Ishikawa (cell line): ENCODE results near the gene ZNF284.
A peak's percentile ranks its signal among the peaks of the same experiment; 100 is the strongest.

ENCODE experiments used
- CEBPB ChIP-seq: IDR thresholded peaks from 2 replicates; pipeline ENCODE4 v1.6.1; 2012
- CREB1 ChIP-seq: IDR thresholded peaks from 2 replicates; pipeline ENCODE4 v1.6.1; 2012; ENCODE audit warnings: low read depth
- EGR1 ChIP-seq: IDR thresholded peaks from 2 replicates; pipeline ENCODE4 v1.6.1; 2012
- EP300 ChIP-seq: IDR thresholded peaks from 2 replicates; pipeline ENCODE4 v1.6.1; 2012; ENCODE audit warnings: borderline replicate concordance
- FOXM1 ChIP-seq: IDR thresholded peaks from 2 replicates; pipeline ENCODE4 v1.6.1; 2012; ENCODE audit warnings: low read depth, borderline replicate concordance
- NFIC ChIP-seq: IDR thresholded peaks from 2 replicates; pipeline ENCODE4 v1.6.1; 2012
- RAD21 ChIP-seq: IDR thresholded peaks from 2 replicates; pipeline ENCODE4 v1.6.1; 2012; ENCODE audit warnings: low read depth
- TAF1 ChIP-seq: IDR thresholded peaks from 2 replicates; pipeline ENCODE4 v1.6.1; 2012; ENCODE audit warnings: low read depth, mild to moderate bottlenecking
- TCF12 ChIP-seq: IDR thresholded peaks from 2 replicates; pipeline ENCODE4 v1.6.1; 2012; ENCODE audit warnings: low read depth
- TEAD4 ChIP-seq: IDR thresholded peaks from 2 replicates; pipeline ENCODE4 v1.6.1; 2012
- USF1 ChIP-seq: IDR thresholded peaks from 2 replicates; pipeline ENCODE4 v1.6.1; 2012
- YY1 ChIP-seq: IDR thresholded peaks from 2 replicates; pipeline ENCODE4 v1.6.1; 2012; ENCODE audit warnings: low read depth
- ZBTB7A ChIP-seq: IDR thresholded peaks from 2 replicates; pipeline ENCODE4 v1.6.1; 2012; ENCODE audit warnings: low read depth
- TF ChIP-seq, protein P1 (sequence below): IDR thresholded peaks from 2 replicates; pipeline ENCODE4 v1.6.1; 2012; ENCODE audit warnings: low read depth, mild to moderate bottlenecking
- TF ChIP-seq, protein P2 (sequence below): IDR thresholded peaks from 2 replicates; pipeline ENCODE4 v1.6.1; 2012

Gene ZNF284

GRCh38 chr19:44050740-44051649, 21.0 kb upstream of the ZNF284 start:
- TF ChIP-seq, protein P1, sequence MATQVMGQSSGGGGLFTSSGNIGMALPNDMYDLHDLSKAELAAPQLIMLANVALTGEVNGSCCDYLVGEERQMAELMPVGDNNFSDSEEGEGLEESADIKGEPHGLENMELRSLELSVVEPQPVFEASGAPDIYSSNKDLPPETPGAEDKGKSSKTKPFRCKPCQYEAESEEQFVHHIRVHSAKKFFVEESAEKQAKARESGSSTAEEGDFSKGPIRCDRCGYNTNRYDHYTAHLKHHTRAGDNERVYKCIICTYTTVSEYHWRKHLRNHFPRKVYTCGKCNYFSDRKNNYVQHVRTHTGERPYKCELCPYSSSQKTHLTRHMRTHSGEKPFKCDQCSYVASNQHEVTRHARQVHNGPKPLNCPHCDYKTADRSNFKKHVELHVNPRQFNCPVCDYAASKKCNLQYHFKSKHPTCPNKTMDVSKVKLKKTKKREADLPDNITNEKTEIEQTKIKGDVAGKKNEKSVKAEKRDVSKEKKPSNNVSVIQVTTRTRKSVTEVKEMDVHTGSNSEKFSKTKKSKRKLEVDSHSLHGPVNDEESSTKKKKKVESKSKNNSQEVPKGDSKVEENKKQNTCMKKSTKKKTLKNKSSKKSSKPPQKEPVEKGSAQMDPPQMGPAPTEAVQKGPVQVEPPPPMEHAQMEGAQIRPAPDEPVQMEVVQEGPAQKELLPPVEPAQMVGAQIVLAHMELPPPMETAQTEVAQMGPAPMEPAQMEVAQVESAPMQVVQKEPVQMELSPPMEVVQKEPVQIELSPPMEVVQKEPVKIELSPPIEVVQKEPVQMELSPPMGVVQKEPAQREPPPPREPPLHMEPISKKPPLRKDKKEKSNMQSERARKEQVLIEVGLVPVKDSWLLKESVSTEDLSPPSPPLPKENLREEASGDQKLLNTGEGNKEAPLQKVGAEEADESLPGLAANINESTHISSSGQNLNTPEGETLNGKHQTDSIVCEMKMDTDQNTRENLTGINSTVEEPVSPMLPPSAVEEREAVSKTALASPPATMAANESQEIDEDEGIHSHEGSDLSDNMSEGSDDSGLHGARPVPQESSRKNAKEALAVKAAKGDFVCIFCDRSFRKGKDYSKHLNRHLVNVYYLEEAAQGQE: no peak
- TF ChIP-seq EP300 (no peak), CREB1 (no peak), CEBPB (no peak)
- TF ChIP-seq, protein P2, sequence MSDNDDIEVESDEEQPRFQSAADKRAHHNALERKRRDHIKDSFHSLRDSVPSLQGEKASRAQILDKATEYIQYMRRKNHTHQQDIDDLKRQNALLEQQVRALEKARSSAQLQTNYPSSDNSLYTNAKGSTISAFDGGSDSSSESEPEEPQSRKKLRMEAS: peak; percentile 14; the same call in 1 of the 2 replicates

DNA sequence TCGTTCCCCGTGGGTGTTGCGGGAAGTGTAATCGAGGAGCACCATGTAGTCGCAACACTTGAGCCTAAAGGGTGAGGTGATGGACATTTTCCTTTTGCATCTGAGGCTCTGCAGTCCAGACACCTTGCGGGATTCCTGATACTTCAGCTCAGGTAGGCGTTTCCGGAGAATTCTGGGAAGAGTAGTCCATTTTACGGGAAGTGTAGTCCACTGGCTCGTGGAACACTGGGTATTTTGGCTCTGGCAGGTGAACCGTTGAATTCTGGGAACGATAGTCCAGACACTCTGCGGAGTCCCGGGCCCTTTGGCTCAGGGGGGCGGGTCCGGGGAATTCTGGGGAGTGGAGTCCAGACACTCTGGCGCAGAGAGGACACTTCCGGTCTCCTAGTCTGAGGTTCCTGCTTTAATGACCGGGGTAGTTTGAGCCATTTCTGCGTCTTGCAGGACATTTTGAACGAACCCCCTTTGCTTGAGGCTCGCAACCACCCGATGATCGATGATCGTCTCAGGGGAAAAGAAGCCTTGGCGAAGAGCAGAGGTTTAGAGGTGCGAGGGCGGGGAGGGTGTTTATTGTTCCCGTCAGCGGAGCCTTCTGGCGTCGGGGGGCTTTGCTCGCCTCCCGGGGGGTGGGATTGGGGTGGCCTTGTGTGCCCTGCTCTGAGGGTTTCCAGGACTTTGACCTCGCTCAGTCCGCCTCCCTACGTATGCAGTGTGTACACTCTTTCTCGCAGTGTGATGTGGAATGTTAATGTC, 20.1 kb upstream of the ZNF284 start, which contains the start of gene ZNF223:
TSS of gene ZNF223 (plus strand) at position 387 of the 753 bp plus-strand sequence. CDS start 3,141 bp downstream, outside the sequence.
- TF ChIP-seq TAF1: 0 out of 2 replicates have a peak, but pooled peaks have one; percentile 11
- no peak for TF ChIP-seq RAD21
- TF ChIP-seq NFIC: peak; percentile 93
- TF ChIP-seq EP300: no peak
- TF ChIP-seq CREB1: no peak
- TF ChIP-seq, protein P1: no peak
- TF ChIP-seq EGR1: no peak
- no peak for TF ChIP-seq ZBTB7A
- peak; percentile 69; the same call in 1 of the 2 replicates for TF ChIP-seq YY1
- TF ChIP-seq CEBPB: no peak
- TF ChIP-seq USF1: no peak; the same call in 1 of the 2 replicates
- peak; percentile 45 for TF ChIP-seq TCF12
- TF ChIP-seq FOXM1: no peak
- no peak for TF ChIP-seq TEAD4
- TF ChIP-seq, protein P2: peak; percentile 9

- no peak for TF ChIP-seq NFIC
- TF ChIP-seq EP300: no peak
- TF ChIP-seq TEAD4: no peak
- no peak for TF ChIP-seq CEBPB
- no peak for TF ChIP-seq YY1
- TF ChIP-seq EGR1: no peak
- TF ChIP-seq CREB1: no peak
- TF ChIP-seq USF1: no peak
- TF ChIP-seq TAF1: no peak
Measured at GRCh38 chr19:44055870-44056269, 16.1 kb upstream of the ZNF284 start.

- TF ChIP-seq ZBTB7A (no peak), TAF1 (no peak), NFIC (no peak), CREB1 (no peak), USF1 (no peak), EGR1 (no peak), EP300 (no peak), YY1 (no peak), CEBPB (no peak), TEAD4 (no peak), FOXM1 (no peak)
- TF ChIP-seq, protein P2: no peak
- TF ChIP-seq, protein P1: no peak
Measured at GRCh38 chr19:44059229-44059628, 12.7 kb upstream of the ZNF284 start.
